IPS DF 19.7 (cell line): ENCODE measurements around the gene SAMD8.
A peak's percentile ranks its signal among the peaks of the same experiment; 100 is the strongest.
"Not testable (repeated sequence)": the region's sequence is repeated elsewhere in the genome, so short reads cannot be mapped to it uniquely, and the experiment has no call there.

Source experiments
- DNase-seq: peaks from one replicate; pipeline ENCODE4 v3.0.0-alpha.2; 2013; ENCODE audit warnings: low read depth, low spot score

Gene SAMD8

DNA sequence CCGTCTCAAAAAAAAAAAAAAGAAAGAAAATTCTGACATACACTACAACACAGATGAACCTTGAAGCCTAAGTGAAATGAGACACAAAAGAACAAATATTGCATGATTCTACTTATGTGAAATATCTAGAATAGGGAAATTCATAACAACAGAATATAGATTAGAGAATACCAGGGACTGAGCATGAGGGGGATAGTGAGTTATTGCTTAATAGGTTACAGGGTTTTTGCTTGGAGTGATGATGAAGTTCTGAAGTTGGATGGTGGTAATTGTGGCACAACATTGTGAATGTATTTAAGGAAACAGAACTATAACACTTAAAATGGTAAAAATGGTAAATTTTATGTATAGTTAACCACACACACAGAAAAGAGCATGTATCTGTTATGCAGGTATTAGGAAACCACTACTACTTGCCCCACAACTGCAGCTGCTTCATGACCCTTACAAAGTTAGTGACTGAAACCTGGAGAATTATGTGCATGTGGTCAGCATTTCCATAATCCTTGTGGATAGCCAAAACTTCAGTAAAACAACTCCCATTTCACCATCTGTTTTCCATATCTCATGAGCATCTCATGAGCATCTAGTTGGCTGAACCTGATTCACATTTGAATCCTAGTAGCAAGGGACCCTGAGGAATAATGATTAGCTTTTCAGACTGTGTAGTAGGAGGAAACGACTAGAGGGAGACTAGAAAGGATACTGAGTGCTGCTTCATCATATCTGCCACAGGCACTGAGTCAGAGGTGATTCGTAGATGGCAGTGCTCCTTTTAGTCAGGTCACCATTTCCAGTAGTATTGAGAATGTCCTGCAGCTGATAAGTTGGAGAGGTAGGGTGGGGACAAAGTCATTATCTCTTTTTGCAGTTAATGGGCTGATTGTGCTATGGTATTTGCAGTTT is 26.3 kb downstream of the SAMD8 start:
- DNase-seq = no peak

DNA sequence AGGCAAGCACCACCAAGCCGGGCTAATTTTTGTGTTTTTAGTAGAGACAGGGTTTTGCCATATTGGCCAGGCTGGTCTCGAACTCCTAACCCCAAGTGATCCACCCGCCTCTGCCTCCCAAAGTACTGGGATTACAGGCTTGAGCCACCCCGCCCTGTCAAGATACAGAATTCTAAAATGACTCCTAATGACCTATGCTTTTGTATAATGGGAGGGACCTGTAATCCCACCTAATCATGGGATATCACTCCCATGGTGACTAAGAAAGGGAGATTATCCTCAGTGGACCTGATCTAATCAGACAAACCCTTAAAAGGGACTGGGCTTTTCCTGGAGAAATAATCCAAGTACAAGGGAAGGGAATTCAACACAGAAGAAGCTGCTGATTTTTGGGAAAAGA is 28.8 kb downstream of the SAMD8 start:
- DNase-seq = no peak

DNA sequence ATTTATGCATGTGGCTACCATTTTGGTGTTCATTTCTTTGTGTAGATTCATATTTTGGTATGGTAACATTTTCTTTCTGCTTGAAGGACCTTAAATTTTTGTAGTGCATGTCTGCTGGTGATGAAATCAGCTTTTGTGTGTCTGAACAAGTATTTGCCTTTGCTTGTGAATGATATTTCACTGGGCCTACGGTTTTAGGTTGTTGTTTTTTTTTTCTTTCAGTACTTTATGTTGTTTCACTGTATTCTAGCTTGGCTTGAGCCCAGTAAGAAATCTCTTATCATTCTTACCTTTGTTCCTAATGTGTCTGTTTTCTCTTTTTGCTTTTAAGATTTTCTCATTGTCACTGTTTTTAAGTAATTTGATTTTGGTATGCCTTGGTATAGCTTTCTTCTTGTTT is 31.9 kb downstream of the SAMD8 start:
- DNase-seq = no peak

DNA sequence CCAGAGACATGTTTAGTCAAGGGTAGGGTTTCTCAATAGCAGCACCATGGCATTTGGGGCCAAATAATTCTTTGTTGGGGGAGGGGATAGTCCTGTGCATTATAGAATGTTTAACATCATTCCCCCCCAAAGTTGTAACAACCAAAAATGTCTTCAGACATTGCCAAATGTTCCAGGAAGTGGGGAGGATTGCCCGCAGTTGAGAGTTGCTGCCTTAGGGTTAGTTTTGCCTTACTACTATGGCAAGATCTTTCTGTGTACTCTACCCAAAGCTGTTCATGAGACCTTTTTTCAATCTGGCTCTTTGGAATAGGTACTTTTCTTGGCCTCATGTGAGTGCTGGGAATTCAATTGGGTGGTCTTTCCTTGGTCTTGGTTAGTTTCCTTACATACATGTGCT is 34.1 kb downstream of the SAMD8 start:
- no peak for DNase-seq

DNA sequence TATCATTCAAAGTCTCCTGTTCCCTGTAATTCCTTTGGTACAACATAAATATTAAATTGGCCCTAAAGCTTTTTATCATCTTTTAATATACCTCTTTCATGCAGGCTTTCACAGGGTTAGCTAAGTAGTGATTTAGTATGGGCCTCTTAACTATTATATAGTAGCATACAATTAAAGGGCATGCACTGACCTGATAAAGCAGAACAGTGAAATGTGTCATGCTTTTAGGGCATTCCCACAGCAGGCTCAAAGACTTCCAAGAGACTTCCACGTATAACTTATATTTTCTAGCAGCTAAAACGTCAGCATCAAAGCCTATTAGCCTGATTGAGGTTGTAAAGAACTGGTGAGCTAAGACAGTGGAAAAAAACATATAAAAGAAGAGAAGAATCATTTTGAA is 35.3 kb downstream of the SAMD8 start:
- no peak for DNase-seq

DNA sequence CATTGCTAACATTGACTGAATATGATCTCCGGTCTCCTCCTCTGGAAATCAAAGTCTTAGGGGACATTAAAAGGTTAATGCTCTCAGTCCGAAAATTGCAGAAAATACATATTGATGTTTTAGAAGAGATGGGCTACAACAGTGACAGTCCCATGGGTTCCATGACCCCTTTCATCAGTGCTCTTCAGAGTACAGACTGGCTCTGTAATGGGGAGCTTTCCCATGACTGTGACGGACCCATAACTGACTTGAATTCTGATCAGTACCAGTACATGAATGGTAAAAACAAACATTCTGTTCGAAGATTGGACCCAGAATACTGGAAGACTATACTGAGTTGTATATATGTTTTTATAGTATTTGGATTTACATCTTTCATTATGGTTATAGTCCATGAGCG is 39.2 kb downstream of the SAMD8 start:
- no peak for DNase-seq

DNA sequence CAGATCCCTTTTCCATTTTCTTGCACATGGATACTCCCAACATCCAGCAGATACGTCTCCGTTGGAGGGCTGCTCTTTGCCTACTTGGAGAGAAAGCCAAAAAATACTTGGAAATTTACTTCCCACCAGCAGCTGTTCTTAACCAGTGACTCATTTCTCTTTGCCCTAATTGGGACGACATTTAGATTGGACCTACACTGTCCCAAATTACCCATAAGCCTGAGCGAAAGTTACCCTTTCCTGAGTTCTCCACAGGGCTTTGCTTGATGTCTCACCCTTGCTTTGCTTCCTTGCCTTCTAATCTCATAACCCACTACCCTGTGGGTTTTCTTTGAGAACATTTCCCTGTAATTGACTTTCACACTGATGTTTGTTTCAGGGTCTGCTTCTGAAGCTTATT is 48.1 kb downstream of the SAMD8 start:
- no peak for DNase-seq

DNA sequence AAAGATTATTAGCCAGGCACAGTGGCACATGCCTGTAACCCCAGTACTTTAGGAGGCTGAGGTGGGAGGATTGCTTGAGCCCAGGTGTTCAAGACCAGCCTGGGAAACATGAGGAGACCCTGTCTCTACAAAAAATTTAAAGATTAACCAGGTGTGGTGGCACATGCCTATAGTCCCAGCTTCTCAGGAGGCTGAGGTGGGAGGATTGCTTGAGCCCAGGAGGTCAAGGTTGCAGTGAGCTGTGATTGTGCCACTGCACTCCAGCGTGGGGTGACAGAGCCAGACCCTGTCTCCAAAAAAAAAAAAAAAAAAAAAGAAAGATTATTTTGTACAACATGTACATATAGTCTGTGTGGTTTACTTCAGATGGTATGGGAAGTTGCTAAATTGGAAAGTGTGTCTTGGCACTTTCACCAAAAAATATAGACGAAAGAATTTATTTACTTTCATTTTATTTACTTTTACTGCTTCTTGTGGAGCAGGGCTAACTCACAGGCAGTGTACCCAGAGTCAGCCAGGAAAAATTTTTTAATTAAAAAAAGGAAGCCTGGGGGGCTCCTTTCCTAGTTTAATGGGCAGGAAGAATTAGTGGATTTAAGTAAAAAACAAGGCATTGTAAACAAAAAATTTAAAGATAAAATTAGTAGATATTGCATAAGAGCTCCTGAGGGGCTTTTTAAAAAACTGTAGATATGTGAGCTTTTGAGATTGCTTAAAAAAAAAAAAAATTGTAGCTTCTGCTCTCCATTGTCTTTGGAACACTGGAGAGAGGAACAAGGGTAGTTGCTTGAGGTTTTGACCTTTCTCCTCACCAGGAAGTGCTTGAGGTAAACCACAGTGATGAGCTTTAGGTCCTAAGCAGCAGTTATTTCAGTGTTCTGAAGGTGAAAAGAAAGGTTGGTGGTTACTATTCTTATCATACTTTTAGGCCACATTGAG is 54.5 kb downstream of the SAMD8 start:
- DNase-seq = no peak

DNA sequence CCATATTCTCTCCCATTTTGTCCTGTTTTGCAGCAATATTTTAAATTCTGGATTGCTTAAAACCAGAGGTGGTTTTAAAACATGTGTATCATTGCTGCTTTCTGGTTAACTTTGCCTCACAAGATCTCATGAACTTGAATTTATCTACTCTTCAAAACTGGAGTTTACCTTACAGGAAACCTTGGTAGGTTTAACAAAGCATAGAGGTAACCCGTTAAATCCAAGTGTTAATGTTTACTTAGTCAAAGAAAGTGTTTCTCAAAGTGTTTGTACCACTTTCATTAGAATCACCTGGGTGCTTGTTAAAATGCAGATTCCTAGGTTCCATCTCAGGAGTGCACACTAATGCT is 55.1 kb downstream of the SAMD8 start:
- no peak for DNase-seq

DNA sequence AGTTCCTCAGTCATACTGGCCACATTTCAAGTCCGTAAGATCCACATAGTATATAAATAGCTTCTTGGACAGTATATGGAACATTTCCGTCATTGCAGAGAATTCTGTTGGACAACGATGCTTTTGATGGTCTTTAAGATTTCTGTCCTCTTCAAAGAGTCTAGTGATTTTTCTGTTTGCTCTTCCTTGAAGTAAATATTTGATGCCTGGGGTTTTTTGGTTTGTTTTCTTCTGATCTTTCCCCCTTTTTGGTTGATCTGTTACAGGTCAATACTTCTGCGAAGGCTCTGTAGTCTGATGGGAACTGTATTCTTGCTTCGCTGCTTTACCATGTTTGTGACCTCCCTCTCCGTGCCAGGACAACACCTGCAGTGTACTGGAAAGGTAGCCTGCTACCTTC is 56.8 kb downstream of the SAMD8 start:
- no peak for DNase-seq

DNA sequence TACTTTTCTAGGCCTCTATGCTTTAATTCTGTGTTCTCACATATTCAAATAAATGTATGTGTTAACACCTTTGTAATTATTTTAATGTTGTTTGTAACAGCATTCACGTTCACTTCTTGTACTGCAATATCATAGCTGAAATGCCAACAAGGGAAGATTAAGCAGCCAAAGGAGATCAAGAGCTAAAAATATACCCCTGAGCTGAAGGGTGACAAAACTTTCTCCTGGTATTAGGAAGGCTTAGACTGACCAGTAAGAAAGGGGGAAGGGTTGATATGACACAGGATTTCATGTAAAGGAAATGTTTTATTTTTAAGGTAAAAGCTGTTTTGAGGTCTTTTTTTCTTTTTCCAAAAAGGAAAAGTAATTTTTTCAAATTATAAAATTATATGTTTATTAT is 58.8 kb downstream of the SAMD8 start:
- DNase-seq = no peak

DNA sequence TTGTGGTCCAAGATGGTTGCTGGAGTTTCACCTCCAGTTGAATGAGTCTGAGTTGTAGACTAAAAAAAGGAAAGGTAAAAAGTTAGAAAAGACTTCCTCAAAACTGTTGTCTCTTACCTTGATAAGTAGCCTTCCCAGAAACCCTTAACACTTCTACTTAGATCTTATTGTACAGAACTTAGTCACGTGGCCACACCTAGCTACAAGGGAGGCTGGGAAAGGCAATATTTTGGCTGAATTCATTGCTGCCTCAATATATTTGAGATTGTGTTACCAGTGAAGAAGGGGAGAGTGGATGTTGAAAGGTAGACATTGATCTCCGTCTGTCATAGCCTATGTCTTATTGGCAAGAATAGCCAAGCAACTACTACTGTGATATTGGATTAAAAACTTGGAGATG is 63.6 kb downstream of the SAMD8 start:
- no peak for DNase-seq

DNA sequence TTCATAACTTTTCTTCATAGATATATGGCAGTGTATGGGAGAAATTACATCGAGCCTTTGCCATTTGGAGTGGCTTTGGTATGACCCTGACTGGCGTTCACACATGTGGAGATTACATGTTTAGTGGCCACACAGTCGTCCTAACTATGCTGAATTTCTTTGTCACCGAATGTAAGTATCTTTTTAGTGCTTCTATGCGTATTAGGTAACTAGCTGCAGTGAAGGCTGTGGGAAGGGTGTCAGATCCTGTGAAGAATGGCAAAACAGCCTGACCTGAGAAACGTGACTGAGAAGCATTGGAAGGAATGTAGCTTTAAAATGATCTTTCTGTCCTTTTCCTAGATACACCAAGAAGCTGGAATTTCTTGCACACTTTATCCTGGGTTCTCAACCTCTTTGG is 64.6 kb downstream of the SAMD8 start:
- DNase-seq = no peak

DNA sequence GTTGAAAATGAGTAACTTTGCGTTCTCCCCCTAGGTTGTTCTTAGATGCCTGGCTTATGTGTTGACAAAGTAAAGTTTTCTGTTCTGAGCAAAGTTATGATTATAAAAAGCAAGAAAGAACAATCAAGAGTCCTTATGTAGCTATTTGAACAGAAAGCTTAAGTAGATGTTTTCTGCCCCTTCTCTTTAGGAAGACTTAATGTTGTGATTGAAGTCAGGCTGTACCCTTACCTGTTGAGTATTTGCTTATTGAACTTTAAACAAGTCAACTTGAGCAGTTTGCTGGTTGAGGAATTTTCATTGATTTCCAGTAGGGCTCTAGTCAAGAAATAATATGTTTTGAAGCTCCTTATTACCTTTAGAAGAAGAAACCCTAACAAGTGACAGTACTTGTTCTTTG is 65.3 kb downstream of the SAMD8 start:
- no peak for DNase-seq

DNA sequence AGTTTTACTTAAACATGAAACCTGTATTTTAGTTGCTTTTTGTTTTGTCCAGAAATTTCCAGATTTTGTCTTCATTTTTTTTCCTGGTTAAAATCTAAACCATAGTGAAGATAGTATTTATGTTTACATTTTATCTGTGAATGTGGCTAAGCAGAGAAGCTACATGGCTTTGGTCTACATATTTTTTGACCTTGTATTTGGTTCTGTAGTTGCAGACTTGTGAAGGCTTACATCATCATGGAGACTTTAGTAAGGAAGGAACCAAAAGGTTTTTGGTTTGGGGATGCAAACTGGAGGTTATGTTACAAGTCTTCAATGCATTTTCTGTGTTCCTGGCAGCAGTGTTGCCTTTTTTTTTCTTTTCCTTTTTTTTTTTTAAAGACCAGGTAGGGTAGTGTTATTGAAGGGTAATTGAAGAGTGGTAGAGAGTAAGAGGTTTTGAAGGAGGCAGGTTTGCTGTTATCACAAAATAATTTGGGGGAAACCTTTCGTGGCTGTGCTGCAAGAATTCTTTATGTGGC is 68.3 kb downstream of the SAMD8 start:
- DNase-seq = no peak

DNA sequence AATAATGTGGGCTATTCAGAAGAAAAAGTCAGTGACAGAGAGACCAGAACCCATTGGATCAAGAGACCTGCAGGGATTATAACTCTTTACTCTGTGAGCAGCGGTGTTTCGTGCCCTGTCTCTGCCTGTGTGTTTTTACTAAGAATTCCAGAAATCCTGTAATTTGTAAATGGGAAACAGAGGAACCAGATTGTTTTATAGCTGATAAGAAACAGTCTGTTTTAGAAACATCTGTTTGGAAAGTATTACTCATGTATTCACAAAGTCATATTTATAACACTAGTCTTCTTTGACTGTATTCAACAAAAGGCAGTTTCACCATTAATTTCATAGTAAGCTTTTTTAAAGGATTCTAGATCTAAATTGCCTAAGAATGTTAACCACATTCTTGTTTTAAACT is 69.1 kb downstream of the SAMD8 start:
- DNase-seq = no peak

DNA sequence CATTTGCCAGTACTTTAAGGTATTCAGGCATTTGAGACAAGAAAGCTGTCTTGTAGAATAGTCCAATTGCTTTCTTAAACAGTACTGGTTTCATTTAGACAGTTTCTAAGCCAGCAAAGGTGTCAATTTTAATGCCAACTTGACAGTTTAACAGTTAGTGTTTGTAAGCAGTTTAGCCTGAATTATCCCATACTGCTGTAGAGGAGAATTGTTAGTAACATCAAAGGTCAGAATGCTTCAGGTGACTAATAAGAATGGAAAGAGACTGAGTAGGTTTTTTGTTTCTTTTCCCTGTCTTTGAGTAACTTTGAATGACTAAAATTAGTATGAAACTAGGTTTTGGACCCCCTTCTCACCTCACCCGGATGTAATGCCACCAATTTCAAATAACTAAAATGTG is 69.6 kb downstream of the SAMD8 start:
- DNase-seq = no peak

DNA sequence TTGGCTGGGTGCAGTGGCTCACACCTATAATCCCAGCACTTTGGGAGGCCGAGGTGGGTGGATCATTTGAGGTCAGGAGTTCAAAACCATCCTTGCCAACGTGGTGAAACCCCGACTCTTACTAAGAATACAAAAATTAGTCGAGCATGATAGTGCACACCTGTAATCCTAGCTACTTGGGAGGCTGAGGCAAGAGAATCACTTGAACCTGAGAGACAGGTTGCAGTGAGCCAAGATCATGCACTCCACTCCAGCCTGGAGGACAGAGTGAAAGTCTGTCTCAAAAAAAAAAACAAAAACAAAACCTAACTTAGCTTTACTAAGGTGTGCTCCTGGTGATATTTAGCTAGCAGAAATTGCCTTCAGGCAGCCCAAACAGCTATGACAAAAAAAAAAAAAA is 74.9 kb downstream of the SAMD8 start:
- DNase-seq = no peak

DNA sequence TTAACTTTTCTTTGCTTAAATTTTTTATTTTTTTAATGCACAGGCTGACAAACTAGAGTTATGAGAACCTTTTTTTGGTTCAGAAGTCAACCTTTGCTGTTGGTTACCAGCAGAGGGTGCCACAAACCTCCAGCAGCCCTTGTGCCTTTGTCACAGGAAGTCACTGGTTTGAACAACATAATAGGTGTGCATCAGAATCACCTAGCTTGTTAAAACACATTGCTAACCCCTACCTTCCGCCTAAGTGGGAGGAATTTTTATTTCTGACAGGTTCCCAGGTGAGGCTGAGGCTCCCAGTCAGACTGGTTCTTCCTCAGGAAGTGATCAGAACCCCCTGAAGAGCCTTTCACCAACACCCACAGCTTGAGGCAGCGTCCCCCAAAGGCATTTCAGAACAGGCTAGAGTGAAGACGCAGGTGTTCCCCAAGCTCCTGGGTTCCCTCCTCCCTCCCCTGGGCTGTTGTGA is 76.5 kb downstream of the SAMD8 start:
- peak; percentile 76 for DNase-seq

DNA sequence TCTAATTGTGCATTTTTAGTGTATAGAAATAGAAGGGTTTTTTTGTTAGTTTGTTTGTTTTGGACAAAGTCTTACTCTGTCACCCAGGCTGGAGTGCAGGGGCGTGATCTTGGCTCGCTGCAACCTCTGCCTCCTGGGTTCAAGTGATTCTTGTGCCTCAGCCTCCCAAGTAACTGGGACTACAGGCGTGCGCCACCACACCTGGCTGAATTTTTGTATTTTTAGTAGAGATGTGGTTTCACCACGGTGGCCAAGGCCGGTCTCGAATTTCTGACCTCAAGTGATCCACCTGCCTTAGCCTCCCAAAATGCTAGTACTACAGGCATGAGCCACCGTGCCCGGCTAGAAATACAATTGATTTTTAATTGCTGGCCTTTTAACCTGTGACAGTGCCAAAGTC is 77.1 kb downstream of the SAMD8 start:
- not testable (repeated sequence) for DNase-seq

DNA sequence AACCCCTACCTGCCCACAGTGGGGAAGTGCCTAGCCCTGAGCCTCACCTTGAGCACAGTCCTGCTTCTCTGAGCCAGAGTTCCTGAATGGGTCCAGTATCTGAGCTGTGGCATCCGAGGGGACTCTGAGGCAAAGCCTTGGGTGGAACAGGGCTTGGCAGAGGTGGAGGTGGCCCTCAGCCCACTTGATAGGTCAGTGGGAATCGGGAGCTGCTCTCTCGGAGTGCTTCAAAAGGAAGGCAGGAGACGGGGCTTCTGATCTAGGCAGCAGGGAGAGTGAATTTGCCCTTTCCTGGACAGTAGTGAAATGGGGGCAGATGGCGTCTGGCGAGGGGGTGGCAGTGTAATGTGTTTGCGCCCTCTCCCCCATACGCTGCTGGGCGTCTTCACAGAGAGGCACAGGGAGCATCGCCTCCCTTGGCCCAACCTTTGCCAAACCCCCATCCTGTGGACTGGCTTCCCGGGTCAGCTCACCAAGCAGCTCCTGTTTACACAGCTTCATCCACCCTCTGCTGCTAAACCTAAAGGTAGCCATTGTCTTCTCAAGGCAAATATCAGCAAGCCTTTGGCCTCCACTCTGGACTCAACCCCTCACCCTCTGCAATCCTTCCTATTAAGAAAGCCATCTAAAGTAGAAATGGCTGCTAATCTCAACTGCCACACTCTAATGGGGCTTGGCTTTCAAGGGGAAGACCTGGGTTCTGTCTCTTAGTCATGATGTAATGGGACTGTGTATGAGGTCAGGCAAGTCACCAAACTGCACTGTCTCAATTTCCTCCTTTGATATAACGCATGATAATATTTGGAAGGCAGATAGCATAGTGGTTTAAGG is 78.0 kb downstream of the SAMD8 start:
- no peak for DNase-seq
